CD4-positive, alpha-beta T cell treated with Interferon alpha-2 for 1 hour (primary cell): ENCODE data around the gene BMP6.

ENCODE experiments used
- DNase-seq, 2 donors: peaks; one replicate each; pipeline ENCODE4 v3.0.0-alpha.2; 2020 to 2022

Gene BMP6

DNA sequence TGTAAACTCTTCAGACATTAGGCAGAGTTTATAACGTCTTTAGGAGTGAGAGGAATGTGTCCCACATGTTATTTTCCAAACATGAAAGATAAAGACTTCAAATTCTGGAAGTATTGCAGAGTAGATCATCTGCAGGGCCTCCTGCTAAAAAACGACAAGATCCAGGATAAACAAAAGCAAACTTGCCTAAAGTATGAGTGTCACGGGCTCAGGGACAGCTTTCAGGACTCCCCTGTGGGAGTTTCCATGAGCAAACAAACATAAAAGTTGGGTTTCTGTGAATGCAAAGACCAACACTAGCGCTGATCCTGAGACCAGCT lies 107.8 kb downstream of the BMP6 start:
- no peak for DNase-seq

DNA sequence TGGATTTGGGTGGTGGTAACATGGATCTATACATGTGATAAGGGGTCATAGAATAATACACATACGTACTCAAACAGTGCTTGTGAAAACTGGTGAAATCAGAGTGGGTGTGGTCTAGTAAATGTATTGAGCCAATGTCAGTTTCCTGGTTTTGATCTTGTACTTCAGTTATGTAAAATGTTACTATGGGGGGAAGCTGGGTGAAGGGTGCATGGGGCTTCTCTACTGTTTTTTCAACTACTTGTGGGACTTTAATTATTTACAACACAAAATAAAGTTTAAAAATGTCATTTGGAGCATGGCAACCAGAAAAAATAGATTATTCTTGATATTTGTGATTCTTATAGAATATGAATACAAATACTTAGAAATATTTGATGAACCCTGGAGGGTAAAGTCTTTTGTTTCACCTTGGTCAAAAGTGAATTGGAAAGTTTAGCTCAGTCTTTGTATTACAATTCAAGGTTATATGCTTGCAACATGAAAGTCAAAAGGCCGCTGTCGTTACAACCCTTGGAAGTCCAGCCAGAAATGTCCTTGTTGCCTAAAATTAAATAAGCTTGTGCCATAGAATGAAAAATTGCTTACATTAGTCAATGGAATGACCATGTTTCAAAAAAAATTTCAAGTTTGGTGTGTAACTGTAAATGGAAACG lies 110.6 kb downstream of the BMP6 start:
- no peak for DNase-seq

DNA sequence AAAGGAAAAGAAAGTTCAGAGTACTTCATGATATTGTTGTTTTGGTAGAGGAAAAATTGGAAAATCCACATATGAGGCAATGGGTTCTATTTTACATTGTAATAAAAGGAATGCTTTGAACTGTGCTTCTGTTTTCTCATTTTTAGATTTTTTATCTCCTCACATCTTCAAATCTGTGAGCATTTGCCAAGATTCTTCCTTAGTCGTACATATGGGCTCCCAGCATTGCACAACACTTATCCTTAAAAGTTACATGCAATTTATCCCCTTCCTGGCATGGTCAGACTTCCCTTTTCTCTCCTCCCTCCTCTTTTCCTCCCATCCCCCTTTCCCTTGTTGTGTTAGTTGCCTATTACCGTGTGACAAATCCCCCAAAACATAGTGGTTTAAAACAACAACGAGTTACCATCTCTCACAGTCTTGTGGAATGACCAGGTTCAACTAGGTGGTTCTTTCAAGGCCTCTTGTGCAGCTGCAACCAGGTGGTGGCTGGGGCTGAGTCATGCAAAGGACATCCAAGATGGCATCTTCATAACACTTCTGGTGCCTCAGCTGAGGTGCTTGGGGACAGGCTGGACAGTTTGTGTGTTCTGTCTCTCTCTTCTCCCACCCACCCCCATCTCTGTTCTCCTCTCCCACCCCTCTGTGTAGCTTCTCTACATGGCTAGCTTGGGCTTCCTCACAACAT lies 116.0 kb downstream of the BMP6 start:
- DNase-seq, result no peak

DNA sequence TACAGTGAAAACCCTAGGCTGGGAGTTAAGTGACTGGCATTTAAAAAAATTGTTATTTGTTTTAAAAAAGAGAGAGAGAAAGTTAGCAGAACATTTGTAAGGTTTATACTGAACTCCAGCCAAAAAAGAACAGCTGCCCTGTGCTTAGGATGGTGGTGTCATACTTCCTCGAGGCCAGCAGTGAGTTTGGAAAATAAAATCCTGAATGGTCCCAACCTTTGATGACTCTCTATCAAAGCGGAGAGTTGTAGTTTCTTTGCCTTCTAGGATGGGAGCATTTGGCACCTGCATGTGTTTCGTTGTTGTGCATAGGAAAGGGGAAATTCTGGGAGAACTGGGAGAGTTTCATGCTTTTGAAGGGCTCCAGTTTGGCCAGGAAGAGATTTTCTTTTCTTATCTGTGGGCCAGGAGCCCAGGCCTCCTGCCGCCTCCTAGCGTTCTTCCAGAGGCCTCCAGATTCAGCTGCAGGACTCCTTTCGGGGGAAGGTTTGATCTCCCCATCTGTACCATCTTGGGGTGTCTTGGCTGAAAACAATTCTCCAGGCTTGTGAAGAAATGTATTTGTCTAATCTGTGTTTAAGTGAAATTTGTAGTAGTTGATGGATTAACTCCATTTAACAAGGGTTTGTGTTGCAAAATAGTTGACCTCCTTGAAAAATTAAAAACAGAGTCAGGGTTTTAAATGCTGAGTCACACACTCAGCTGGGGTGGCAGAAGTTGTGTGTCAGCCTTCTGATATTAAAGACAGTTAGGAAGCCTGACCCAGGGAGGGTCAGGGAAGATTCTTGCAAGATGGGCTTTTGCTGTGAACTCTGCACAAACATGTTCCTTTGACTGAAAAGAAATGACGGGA lies 121.3 kb downstream of the BMP6 start:
- DNase-seq, result no peak

DNA sequence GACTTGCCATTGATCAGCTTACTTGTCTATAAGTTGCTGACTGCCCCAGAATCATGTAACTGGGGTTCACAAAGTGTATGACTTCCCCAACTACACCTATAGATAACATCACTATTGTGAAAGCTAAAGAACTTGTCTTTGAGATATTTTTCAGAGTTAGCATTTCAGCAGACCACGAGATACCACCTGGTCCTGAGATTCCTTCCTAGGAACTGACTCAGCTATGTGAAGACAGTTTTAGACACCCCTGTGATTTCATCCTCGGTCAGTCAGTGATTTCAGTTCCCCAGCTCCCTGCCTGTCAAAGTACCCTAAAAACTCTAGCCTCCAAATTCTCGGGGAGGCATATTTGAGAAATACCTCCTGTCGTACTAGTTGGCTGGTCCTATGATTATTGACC lies 122.3 kb downstream of the BMP6 start:
- DNase-seq, result no peak

DNA sequence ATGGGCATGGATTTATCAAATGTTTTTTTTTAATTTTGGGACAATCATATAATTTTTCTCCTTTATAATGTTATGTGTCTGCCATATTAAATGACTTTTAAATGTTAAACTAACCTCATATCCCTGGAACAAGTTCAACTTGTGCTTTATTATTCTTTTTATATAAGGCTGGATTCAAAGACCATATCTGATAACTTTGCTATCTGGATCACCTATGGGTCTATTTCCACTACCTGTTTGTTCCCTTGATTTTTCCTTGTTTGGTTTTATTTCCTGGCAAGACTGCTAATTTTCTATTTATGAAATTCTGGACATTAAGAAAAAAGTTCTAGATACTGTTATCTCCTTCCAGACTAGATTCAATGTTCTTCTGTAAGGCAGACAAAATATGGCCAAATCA lies 125.9 kb downstream of the BMP6 start:
- DNase-seq, result no peak

DNA sequence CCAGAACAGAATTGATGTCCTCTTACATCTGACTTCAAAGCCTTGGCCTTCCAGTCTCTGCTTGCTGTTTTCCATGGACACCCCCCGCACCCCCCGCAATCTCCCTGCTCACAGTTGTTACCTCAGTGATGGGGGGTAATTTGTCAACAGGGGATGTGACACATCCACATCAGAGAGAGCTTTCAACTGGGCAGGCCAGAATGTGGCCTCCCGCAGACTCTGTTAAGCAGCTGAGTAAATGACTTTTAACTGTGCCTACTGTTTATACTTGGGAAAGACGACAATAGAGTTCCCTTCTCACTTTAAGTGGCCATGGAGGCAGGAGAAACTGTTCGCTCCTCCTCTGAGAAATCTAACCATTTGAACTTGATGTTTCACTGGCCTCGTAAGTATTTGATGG lies 133.7 kb downstream of the BMP6 start:
- no peak for DNase-seq

DNA sequence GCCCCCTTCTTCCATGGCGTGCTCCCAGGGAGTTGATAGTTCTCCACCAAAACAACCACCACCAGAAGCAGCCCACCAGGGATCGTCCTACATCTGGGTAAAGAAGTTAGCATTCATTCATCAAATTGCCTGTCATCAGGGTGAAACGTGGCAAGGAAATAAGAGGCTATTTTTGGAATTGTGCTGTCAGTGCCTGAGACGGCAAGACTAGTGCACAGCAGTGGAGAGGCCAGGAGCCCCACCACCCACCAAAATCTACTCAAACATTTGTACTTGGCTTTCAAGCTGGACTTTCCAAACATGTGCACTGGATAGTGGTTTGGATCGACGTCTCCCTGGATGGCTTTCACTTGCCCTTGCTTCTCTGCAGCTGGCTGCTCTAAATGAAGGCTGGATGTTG lies 139.9 kb downstream of the BMP6 start:
- DNase-seq, result no peak

DNA sequence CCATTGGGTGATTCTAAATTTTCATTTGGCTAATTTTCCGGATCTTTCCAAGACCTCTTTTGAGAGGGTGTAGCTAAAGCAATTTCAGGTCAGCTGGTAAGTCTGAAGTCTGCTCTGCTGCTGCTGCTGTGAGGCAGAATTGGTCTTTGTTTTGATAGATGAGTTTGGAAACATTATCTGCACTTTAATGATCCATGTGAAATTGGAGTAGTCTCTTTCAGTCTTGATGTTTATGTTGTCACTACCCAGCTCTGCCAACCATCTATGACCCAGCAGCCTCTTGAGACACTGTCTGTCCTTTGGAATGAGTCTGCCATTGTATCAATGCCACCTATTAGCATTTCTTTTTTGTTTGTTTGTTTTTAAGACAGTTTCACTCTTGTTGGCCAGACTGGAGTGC lies 140.6 kb downstream of the BMP6 start:
- DNase-seq, result no peak

DNA sequence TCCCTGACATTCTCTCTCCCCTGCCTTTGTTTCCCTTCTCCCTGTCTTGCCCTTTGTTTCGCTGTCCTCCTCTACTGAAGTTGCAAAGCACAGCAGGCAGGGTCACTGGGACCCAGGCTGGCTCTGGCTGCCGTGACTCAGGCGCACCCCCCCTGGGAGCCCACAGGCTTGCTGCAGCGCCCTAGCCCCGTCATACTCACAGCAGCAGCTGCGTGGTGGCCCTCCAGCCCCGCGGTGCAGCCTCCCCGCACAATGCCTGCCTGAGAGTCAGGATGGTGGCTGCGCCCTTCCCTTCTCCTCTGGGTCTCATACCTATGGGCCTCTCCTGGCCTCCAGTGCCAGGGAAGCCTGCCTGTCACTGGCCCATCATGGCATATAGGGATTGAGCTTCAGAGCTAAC lies 143.0 kb downstream of the BMP6 start:
- DNase-seq, result no peak

DNA sequence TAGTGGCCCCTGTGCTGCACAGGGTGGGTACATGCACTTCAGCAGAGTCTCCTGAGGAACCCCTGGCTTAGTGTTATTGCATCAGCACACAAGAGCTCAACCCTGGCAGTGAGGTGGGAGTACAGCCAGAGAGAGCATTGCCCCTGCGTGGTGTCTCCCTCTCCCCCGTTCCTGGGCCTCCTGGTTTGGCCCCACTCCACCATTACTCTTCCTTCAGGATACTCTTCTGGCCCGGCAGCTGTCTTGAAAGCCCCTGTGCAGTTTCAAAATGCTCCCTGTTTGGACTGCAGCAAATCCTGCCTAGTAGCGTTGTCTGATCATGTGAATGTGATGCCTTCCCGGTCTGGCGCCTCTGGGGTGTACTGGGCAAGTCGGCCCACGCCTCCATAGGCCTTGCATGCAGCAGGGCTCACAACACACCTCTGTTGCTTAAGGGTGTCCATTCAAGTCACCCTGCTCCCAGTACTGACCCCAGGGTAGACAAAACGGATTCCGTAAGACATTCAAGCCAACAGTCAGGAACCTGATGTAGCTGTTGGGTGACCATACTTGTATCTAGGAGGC lies 152.6 kb downstream of the BMP6 start:
- no peak for DNase-seq

DNA sequence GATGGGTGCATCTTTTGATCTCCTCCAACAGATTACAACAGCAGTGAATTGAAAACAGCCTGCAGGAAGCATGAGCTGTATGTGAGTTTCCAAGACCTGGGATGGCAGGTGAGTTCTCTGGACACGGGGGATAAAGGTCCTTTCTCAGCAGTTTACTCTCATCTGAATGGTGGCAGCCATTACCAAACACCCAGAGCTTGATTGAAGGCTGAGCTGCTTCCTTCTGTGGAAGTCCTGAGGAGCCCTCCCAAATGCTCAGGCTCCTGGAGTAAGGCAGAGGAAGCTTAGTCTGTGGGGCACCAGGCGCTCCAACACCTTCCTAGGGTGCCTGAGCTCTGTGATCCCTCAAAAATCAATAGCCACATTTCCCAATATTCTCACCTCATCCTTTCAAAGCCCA lies 153.1 kb downstream of the BMP6 start:
- no peak for DNase-seq

DNA sequence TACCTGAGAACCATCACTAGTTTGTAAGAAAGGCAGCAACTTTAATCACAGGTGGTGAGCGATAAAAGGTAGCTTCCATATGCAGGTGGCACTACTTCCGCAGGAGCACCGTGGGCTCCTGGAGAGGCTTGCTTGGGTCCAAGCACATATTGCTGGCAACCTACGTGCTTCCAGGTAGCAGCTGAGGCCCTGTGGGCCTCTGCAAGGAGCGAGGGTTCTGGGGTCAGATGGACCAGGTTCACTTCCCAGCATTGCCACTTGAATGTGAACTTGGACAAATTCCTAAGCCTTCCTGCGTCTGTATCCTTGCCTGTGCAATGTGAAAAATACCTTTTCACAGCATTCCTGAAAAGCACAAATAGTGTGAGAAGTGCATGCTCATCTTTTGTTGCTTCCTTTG lies 153.7 kb downstream of the BMP6 start:
- DNase-seq, result no peak

DNA sequence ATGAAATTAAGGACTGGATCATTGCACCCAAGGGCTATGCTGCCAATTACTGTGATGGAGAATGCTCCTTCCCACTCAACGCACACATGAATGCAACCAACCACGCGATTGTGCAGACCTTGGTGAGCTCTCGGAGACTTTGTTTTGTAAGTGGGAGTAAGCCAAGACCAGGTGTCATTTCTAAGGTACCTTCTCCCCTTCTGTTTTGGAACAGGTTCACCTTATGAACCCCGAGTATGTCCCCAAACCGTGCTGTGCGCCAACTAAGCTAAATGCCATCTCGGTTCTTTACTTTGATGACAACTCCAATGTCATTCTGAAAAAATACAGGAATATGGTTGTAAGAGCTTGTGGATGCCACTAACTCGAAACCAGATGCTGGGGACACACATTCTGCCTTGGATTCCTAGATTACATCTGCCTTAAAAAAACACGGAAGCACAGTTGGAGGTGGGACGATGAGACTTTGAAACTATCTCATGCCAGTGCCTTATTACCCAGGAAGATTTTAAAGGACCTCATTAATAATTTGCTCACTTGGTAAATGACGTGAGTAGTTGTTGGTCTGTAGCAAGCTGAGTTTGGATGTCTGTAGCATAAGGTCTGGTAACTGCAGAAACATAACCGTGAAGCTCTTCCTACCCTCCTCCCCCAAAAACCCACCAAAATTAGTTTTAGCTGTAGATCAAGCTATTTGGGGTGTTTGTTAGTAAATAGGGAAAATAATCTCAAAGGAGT lies 154.2 kb downstream of the BMP6 start:
- DNase-seq, result no peak

DNA sequence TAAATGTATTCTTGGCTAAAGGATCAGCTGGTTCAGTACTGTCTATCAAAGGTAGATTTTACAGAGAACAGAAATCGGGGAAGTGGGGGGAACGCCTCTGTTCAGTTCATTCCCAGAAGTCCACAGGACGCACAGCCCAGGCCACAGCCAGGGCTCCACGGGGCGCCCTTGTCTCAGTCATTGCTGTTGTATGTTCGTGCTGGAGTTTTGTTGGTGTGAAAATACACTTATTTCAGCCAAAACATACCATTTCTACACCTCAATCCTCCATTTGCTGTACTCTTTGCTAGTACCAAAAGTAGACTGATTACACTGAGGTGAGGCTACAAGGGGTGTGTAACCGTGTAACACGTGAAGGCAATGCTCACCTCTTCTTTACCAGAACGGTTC lies 154.8 kb downstream of the BMP6 start:
- no peak for DNase-seq

DNA sequence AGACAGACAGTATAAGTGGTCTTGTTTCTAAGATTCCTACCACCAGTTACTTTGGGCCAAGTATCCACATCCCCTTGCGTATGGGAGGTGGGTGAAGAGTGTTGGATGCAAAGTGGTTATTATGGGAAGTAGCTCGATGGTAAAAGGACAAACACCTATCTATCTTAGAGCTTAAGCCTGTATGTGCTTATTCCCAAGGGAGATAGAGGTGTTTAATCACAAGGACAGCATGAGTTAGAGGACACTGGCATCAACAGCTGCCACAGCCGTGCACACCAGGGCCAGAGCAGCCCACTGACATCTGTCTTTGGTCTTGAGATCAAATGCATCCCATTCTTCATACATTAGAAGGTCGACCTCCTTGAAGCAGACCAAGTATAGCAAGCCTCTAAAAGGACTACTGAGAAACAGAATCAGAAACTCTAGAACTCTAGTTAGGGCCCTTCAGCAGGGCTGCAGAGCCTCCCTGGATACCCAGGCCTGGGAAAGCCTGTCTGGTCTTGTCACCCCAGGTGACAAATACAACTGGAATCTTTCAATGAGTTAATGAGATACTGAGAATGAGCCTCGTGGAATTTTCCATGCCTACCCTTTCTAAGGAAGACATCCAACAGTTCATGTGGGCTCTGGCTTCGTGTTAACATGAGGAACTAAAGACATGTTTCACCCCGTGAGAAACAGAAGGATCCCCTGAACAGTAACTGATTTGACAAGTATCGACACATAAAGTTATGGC lies 156.0 kb downstream of the BMP6 start:
- DNase-seq, result no peak

DNA sequence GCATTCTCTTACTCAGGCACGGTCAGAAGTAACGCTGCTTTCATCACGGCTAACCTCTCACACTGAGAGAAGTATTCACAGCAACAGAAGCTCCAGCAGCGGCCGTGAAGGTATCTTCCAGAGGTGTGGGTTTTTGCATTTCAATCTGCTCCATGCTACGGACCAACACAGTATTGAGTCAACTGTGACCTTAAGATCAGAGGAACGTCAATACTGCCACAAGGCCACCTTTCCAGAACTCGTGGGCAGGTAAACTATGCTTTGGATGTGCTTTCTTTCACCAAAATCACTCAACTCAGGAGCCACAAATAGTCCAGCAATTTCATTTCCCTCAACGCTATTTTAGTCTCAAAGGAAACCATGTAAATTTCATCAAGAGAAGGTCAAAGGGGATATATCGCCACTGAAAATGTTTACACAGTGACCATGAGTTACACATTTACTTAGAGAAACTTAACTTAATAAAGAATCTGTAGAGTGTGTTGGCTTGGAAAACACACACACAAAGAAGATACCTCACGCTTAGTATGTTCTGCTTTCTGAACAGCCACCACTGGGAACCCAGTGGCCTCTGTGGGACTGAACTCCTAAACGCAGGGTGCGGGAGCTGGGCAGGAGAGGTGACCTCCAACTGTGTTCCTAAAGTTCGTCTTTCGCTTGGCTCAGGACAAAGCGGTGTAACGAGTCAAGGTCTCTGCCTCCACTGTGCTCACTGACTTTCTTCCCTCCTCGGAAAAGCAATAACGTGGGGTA lies 156.8 kb downstream of the BMP6 start:
- DNase-seq, result no peak

DNA sequence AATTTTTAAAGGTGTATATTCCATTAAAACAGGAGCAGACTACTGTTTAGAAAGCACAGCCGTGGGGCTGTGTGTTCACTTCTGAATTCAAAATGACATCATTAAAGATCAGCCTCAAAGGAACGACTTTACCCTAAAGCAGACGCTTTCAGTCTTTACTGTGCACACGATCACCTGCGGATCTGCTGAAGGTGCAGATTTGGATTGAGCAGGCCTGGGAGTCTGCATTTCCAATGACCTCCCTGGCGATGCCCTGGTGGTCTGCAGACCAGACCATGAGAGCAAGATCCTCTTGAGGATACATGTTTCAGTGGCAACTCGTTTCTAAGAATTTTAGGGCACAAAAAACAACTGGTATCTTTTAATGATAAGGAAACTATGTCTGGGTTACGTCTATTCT lies 157.5 kb downstream of the BMP6 start:
- no peak for DNase-seq

DNA sequence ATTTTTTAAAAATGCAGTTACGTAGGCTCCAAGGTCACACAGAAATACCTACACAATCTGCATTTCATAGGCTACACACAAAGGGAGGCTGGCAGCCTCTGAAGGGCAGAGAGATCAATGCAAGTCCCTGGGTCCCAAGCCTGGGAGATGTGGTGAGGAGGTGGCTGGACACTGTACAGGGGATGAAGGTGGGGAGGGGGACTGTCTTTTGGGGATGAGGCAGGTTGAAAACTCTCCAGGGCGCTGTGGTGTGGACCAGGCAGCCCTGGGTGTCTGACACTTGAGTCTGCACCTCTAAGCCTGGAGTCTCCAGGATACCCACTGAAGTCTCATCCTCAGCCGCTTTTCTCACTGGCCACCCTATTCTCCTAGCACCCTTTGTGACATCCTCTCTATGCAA lies 160.2 kb downstream of the BMP6 start:
- DNase-seq, result no peak

DNA sequence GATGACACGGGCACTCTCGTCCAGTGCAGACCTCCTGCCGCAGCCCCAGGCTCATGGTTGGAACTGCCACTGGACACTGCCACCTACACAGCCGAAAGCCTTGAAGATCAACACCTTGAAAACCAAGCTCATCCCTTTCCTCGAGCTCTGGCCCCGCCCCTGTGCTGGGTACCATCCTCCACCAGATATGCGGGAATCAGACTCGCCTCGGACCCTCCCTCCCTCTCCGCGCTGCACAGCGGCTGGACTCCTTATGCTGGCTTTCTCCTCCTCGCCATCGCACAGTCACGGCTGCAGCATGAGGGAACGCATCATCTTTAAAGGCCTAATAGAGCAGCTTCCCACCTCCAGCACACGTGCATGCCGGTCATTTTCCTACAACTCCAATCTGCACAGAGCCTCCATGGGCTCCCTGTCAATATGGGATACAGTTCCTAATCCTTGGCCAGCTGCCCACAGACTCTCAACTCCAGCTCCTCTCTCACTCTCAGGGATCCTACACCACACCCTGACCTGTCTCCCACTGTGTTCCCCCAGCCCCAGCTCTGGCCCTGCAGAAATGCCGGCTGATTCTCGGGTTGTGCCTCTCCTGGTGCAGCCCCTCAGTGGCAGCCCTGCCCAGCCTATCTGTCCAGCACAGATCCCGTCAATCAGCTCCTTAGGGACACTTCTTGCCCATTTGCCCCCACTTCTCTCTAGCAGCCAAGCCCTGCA lies 161.5 kb downstream of the BMP6 start:
- DNase-seq, result no peak
